GM23338 (cell line): Measurements from ENCODE around the gene POLE. TPM values are rescaled to one million over a fixed set of nuclear protein-coding genes. Genes with fewer than 3 reads are reported as not detected.

Experiments
- ATAC-seq: fragments of 200-7000 bp; cut with Tn5 transposase; 3 replicates; pipeline ENCODE4 v1.9.1; 2020
- DNase-seq: peaks from one replicate; pipeline ENCODE4 v3.0.0-alpha.2; 2015; ENCODE audit warnings: low spot score
- H2AFZ ChIP-seq: fragments of 200-600 bp; sonication (generic); 2 replicates; pipeline ENCODE4 v1.8.0; 2016; ENCODE audit warnings: antibody characterized with exemption, mild to moderate bottlenecking, moderate library complexity
- H3F3A ChIP-seq: fragments of 200-600 bp; sonication (generic); replicated peaks from 2 replicates; pipeline ENCODE4 v1.8.0; 2017; ENCODE audit warnings: antibody characterized with exemption, mixed run types, low read depth
- H3K27ac ChIP-seq: fragments of 200-600 bp; sonication (generic); 2 replicates; pipeline ENCODE4 v1.6.1; 2016; ENCODE audit warnings: low read depth
- H3K27me3 ChIP-seq: fragments of 200-600 bp; sonication (generic); 2 replicates; pipeline ENCODE4 v1.8.0; 2016; ENCODE audit warnings: mild to moderate bottlenecking, mixed run types, moderate library complexity; ENCODE audit not compliant: insufficient read depth
- H3K36me3 ChIP-seq: fragments of 200-600 bp; sonication (generic); 2 replicates; pipeline ENCODE4 v1.8.0; 2016; ENCODE audit warnings: mild to moderate bottlenecking; ENCODE audit not compliant: insufficient read depth
- H3K4me1 ChIP-seq: fragments of 200-600 bp; sonication (generic); 2 replicates; pipeline ENCODE4 v1.8.0; 2016; ENCODE audit warnings: mild to moderate bottlenecking, moderate library complexity; ENCODE audit not compliant: insufficient read depth
- H3K4me2 ChIP-seq: fragments of 200-600 bp; sonication (generic); 2 replicates; pipeline ENCODE4 v1.7.1; 2017; ENCODE audit warnings: mixed run types
- H3K4me3 ChIP-seq: fragments of 200-600 bp; sonication (generic); 2 replicates; pipeline ENCODE4 v1.6.1; 2016; ENCODE audit warnings: mixed run types
- H3K79me2 ChIP-seq: fragments of 200-600 bp; sonication (generic); replicated peaks from 2 replicates; pipeline ENCODE4 v1.8.0; 2017; ENCODE audit warnings: mild to moderate bottlenecking; ENCODE audit not compliant: insufficient read depth
- H3K9me2 ChIP-seq: fragments of 200-600 bp; sonication (generic); 2 replicates; pipeline ENCODE4 v1.8.0; 2017; ENCODE audit not compliant: insufficient read depth
- H4K20me1 ChIP-seq: fragments of 200-600 bp; sonication (generic); replicated peaks from 2 replicates; pipeline ENCODE4 v1.8.0; 2017; ENCODE audit warnings: mild to moderate bottlenecking; ENCODE audit not compliant: insufficient read depth
- H3K27ac Mint-ChIP-seq: 2 replicates; pipeline ENCODE4 v1.8.0; 2020; ENCODE audit warnings: inconsistent platforms, mild to moderate bottlenecking, moderate library complexity, mixed read lengths
- H3K27me3 Mint-ChIP-seq: 3 replicates; pipeline ENCODE4 v1.8.0; 2022; ENCODE audit warnings: low read depth, mild to moderate bottlenecking, moderate library complexity, mixed read lengths, inconsistent platforms; ENCODE audit not compliant: insufficient read depth, poor library complexity
- H3K36me3 Mint-ChIP-seq: 3 replicates; pipeline ENCODE4 v1.8.0; 2021; ENCODE audit warnings: low read depth, mild to moderate bottlenecking, inconsistent platforms, moderate library complexity, mixed read lengths
- H3K4me1 Mint-ChIP-seq: 3 replicates; pipeline ENCODE4 v1.8.0; 2020; ENCODE audit warnings: mild to moderate bottlenecking, inconsistent platforms, mixed read lengths
- H3K4me3 Mint-ChIP-seq: 3 replicates; pipeline ENCODE4 v1.8.0; 2021; ENCODE audit warnings: moderate library complexity, mild to moderate bottlenecking, inconsistent platforms, mixed read lengths
- H3K9me3 Mint-ChIP-seq: 3 replicates; pipeline ENCODE4 v1.8.0; 2020; ENCODE audit warnings: moderate library complexity, mild to moderate bottlenecking, inconsistent platforms, mixed read lengths
- CTCF ChIP-seq, 2 experiments: fragments of 200-600 bp in 1 of 2; sonication (generic) in 1 of 2; conservative IDR thresholded peaks; 2 replicates each; pipeline versions ENCODE4 v1.5.1 to v1.6.1; 2016 to 2017; ENCODE audit warnings: antibody characterized with exemption in 2 of 2, low read depth in 2 of 2, mild to moderate bottlenecking in 2 of 2, moderate library complexity in 1 of 2
- ETS1 ChIP-seq: IDR thresholded peaks from 2 replicates; pipeline ENCODE4 v1.6.1; 2016; ENCODE audit warnings: antibody characterized with exemption
- EZH2phosphoT487 ChIP-seq: fragments of 200-600 bp; sonication (generic); IDR thresholded peaks from one replicate; pipeline ENCODE4 v1.8.1; 2018; ENCODE audit warnings: antibody characterized with exemption; ENCODE audit not compliant: unreplicated experiment
- JUNB ChIP-seq: IDR thresholded peaks from one replicate; pipeline ENCODE4 v1.6.1; 2016; ENCODE audit warnings: antibody characterized with exemption; ENCODE audit not compliant: unreplicated experiment
- NANOG ChIP-seq: IDR thresholded peaks from 2 replicates; pipeline ENCODE4 v1.6.1; 2016; ENCODE audit warnings: antibody characterized with exemption, borderline replicate concordance
- ZNF331 ChIP-seq: fragments of 250-450 bp; sonication (Bioruptor Pico); IDR thresholded peaks from 2 replicates; pipeline ENCODE4 v1.5.0; 2020; ENCODE audit warnings: low read depth, mild to moderate bottlenecking, moderate library complexity
- polyA plus RNA-seq: library from polyadenylated mRNA; unstranded; fragments of >200 nt; fragmentation: Nextera tagmentation; extraction: Ambion mirVana; gene quantifications from 2 replicates; pipeline ENCODE4 v1.2.1, GENCODE V29; 2016
- total RNA-seq: library from RNA; depleted of rRNA; stranded (reverse); fragments of >200 nt; shearing (Covaris generic); gene quantifications from 2 replicates; pipeline ENCODE4 v1.2.3, GENCODE V29; 2014

The POLE gene
- total and polyA plus RNA-seq, 2 experiments from 2014 or later: 33.6 to 125 TPM

- Histone ChIP-seq H3K79me2 (no peaks in the 10 kb centered on the region), H3F3A (peaks cover 15% of the 10 kb centered on the region; the same call in 1 of the 2 replicates), H3K9me2 (no peaks in the 10 kb centered on the region), H3K27ac (no peak overlapping the region), H3K4me1 (no peaks in the 10 kb centered on the region), H3K4me2 (no peak overlapping the region), H3K27me3 (peaks cover 78% of the 10 kb centered on the region), H4K20me1 (no peaks in the 10 kb centered on the region), H2AFZ (no peak overlapping the region), H3K4me3 (no peak overlapping the region), H3K36me3 (no peaks in the 10 kb centered on the region)
- TF ChIP-seq ETS1 (no peak), CTCF (conservative IDR thresholded peaks at IDR 0.05; ENCODE audit: low read depth in 2 of 2) (no peak), NANOG (no peak), EZH2phosphoT487 (no peak), ZNF331 (CRISPR knock-in tag) (no peak)
- Mint-ChIP-seq H3K36me3 (no peaks in the 10 kb centered on the region), H3K9me3 (no peaks in the 10 kb centered on the region), H3K4me3 (no peak overlapping the region), H3K27me3 (peaks cover 72% of the 10 kb centered on the region), H3K27ac (no peak overlapping the region), H3K4me1 (peaks cover 12% of the 10 kb centered on the region)
- peak; percentile 4; the same call in 2 of the 3 replicates for ATAC-seq
- DNase-seq: no peak
These were observed 83.0 kb downstream of the POLE start for GRCh38 chr12:132604151-132604618.

GRCh38 chr12:132603240-132604150 lies 83.6 kb downstream of the POLE start:
- TF ChIP-seq NANOG (no peak), JUNB (no peak), ETS1 (no peak)
- Histone ChIP-seq H3K27ac (no peak overlapping the region), H2AFZ (0 out of 2 replicates have a peak overlapping the region, but pooled peaks have one; percentile 47), H3K4me1 (peaks cover 3% of the 10 kb centered on the region; the same call in 1 of the 2 replicates), H3F3A (peaks cover 20% of the 10 kb centered on the region; the same call in 1 of the 2 replicates), H3K27me3 (peaks cover 71% of the 10 kb centered on the region), H3K4me2 (no peak overlapping the region), H3K9me2 (no peaks in the 10 kb centered on the region), H4K20me1 (no peaks in the 10 kb centered on the region), H3K4me3 (no peak overlapping the region), H3K36me3 (no peaks in the 10 kb centered on the region), H3K79me2 (no peaks in the 10 kb centered on the region)
- Mint-ChIP-seq H3K4me3 (no peak overlapping the region), H3K27ac (no peak overlapping the region), H3K27me3 (peaks cover 70% of the 10 kb centered on the region), H3K9me3 (no peaks in the 10 kb centered on the region), H3K36me3 (no peaks in the 10 kb centered on the region), H3K4me1 (peaks cover 12% of the 10 kb centered on the region)
- ATAC-seq (peak; percentile 8), DNase-seq (no peak)
